MM.1S (cell line): Measurements from ENCODE around the gene RNFT2.

Source experiments
- DNase-seq: peaks from one replicate; pipeline ENCODE4 v3.0.0-alpha.2; 2015
- H2AFZ ChIP-seq: fragments of 300-600 bp; sonication (generic); 2 replicates; pipeline ENCODE4 v1.6.0; 2016; ENCODE audit warnings: antibody characterized with exemption, low read length
- H3F3A ChIP-seq: fragments of 300-600 bp; sonication (generic); 2 replicates; pipeline ENCODE4 v1.6.1; 2016; ENCODE audit warnings: mild to moderate bottlenecking, antibody characterized with exemption, low read length, moderate library complexity, mixed read lengths; ENCODE audit not compliant: insufficient read depth
- H3K27ac ChIP-seq: fragments of 300-600 bp; sonication (generic); 2 replicates; pipeline ENCODE4 v1.5.1; 2016; ENCODE audit warnings: mild to moderate bottlenecking, low read length
- H3K27me3 ChIP-seq: fragments of 300-600 bp; sonication (generic); replicated peaks from 2 replicates; pipeline ENCODE4 v1.6.0; 2016; ENCODE audit warnings: low read length; ENCODE audit not compliant: insufficient read depth
- H3K36me3 ChIP-seq: fragments of 300-600 bp; sonication (generic); replicated peaks from 2 replicates; pipeline ENCODE4 v1.6.1; 2016; ENCODE audit warnings: mild to moderate bottlenecking, low read length, mixed read lengths; ENCODE audit not compliant: insufficient read depth
- H3K4me1 ChIP-seq: fragments of 300-600 bp; sonication (generic); 2 replicates; pipeline ENCODE4 v1.6.1; 2016; ENCODE audit warnings: low read length, mixed read lengths
- H3K4me2 ChIP-seq: fragments of 300-600 bp; sonication (generic); 2 replicates; pipeline ENCODE4 v1.6.0; 2016; ENCODE audit warnings: low read depth, low read length
- H3K4me3 ChIP-seq: fragments of 300-600 bp; sonication (generic); 2 replicates; pipeline ENCODE4 v1.5.1; 2016; ENCODE audit warnings: low read length, mixed read lengths
- H3K79me2 ChIP-seq: fragments of 300-600 bp; sonication (generic); 2 replicates; pipeline ENCODE4 v1.6.1; 2016; ENCODE audit warnings: mixed run types, low read length, mixed read lengths
- H3K9ac ChIP-seq: fragments of 300-600 bp; sonication (generic); 2 replicates; pipeline ENCODE4 v1.6.1; 2016; ENCODE audit warnings: low read length, mixed read lengths
- H3K9me2 ChIP-seq: fragments of 300-600 bp; sonication (generic); replicated peaks from 2 replicates; pipeline ENCODE4 v1.6.1; 2016; ENCODE audit warnings: mild to moderate bottlenecking, low read length, mixed read lengths; ENCODE audit not compliant: insufficient read depth
- H3K9me3 ChIP-seq: fragments of 300-600 bp; sonication (generic); replicated peaks from 2 replicates; pipeline ENCODE4 v1.6.1; 2016; ENCODE audit warnings: mild to moderate bottlenecking, low read length, mixed read lengths; ENCODE audit not compliant: insufficient read depth
- H4K20me1 ChIP-seq: fragments of 300-600 bp; sonication (generic); 2 replicates; pipeline ENCODE4 v1.6.1; 2016; ENCODE audit warnings: mild to moderate bottlenecking, low read length, moderate library complexity, mixed read lengths; ENCODE audit not compliant: insufficient read depth
- EZH2 ChIP-seq: fragments of 300-600 bp; sonication (generic); optimal IDR thresholded peaks from 2 replicates; pipeline ENCODE3; 2017; ENCODE audit warnings: low read depth, mild to moderate bottlenecking, antibody characterized with exemption, low read length, mixed read lengths
- EZH2phosphoT487 ChIP-seq: fragments of 300-600 bp; sonication (generic); IDR thresholded peaks from 2 replicates; pipeline ENCODE4 v1.6.1; 2018; ENCODE audit warnings: antibody characterized with exemption, low read length
- TF ChIP-seq, protein P1 (sequence below): fragments of 300-600 bp; sonication (generic); IDR thresholded peaks from 2 replicates; pipeline ENCODE4 v1.5.1; 2016; ENCODE audit warnings: antibody characterized with exemption, low read length, mixed read lengths

The RNFT2 gene

DNA sequence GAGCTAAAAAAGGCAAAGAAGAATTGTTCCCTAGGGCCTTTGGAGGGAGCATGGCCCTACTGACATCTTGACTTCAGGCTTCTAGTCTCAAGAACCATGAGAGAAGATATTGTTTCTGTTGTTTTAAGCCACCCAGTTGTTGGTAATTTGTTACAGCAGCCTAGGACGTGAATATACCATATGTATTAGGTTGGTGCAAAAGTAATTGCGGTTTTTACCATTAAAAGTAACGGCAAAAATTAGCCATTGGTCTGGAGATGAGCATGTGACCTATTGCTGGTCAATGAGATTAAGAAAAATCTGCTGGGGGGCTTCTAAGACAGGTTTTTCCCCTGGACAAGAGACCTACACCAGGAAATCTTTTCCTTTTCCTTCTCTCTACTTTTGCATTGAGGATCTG, 152.9 kb downstream of the RNFT2 start:
- no peak overlapping the region for H3K9ac ChIP-seq
- no peak overlapping the region for H2AFZ ChIP-seq
- no peaks in the 10 kb centered on the region for H3K9me3 ChIP-seq
- H3K27ac ChIP-seq, result no peak overlapping the region
- no peaks in the 10 kb centered on the region for H3K9me2 ChIP-seq
- no peak overlapping the region for H3K4me2 ChIP-seq
- no peak overlapping the region for H3K4me3 ChIP-seq
- H3K27me3 ChIP-seq, result no peaks in the 10 kb centered on the region
- no peaks in the 10 kb centered on the region for H3F3A ChIP-seq
- no peaks in the 10 kb centered on the region for H4K20me1 ChIP-seq
- no peak for DNase-seq
- no peaks in the 10 kb centered on the region for H3K79me2 ChIP-seq
- TF ChIP-seq EZH2phosphoT487, result no peak
- TF ChIP-seq, protein P1, sequence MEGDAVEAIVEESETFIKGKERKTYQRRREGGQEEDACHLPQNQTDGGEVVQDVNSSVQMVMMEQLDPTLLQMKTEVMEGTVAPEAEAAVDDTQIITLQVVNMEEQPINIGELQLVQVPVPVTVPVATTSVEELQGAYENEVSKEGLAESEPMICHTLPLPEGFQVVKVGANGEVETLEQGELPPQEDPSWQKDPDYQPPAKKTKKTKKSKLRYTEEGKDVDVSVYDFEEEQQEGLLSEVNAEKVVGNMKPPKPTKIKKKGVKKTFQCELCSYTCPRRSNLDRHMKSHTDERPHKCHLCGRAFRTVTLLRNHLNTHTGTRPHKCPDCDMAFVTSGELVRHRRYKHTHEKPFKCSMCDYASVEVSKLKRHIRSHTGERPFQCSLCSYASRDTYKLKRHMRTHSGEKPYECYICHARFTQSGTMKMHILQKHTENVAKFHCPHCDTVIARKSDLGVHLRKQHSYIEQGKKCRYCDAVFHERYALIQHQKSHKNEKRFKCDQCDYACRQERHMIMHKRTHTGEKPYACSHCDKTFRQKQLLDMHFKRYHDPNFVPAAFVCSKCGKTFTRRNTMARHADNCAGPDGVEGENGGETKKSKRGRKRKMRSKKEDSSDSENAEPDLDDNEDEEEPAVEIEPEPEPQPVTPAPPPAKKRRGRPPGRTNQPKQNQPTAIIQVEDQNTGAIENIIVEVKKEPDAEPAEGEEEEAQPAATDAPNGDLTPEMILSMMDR, result no peak
- TF ChIP-seq EZH2, result no peak
- H3K36me3 ChIP-seq, result no peaks in the 10 kb centered on the region
- no peaks in the 10 kb centered on the region for H3K4me1 ChIP-seq

DNA sequence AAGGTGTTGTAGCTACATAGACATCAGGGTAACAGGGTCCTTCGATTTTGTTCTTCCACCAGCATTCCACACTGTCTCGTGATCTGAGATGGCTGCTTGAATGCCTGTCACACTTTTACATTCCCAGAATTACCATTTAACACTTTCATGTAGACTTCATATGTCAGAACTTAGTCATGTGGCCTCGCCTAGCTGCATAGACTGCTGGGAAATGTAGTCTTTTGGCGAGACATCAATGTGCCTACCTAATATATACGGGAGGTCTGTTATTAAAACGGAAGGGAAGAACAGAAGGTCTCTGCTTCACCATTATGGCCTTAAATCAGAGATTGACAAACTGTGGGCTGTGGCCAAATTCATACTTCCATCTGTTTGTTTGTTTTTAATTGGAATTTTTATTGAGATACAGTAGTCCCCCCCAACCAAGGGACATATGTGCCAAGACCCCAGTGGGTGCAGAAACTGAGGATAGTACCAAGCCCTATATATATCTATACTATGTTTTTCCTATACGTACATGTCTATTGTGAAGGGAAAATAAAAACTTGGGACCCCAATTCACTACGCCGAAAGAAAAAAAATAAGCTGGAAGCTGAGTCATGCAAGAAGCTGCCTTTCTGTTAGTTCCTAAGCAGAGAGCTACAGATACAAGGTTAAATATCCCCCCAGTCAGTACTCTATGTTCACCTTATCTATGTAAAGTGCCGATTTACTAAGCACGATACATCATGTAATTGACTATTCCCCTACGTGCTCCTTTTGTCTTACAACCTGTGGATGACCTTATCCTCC, 154.4 kb downstream of the RNFT2 start:
- H2AFZ ChIP-seq, result no peak overlapping the region
- DNase-seq, result no peak
- TF ChIP-seq, protein P1, result no peak
- no peak for TF ChIP-seq EZH2phosphoT487
- no peak for TF ChIP-seq EZH2

DNA sequence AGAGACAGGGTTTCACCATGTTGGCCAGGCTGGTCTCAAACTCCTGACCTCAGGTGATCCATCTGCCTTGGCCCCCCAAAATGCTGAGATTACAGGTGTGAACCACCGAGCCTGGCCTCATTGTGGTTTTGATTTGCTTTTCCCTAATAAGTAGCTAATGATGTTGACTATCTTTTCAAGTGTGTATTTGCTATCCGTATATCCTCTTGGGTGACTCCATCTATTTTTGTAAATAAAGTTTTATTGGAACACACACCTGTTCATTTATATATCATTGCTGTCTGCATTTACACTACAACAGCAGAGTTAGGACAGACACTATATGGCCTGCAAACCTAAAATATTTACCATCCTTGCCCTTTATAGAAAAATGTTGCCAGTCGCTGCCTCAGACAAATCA, 156.8 kb downstream of the RNFT2 start:
- Histone ChIP-seq H3K4me3 (no peak overlapping the region), H3F3A (no peaks in the 10 kb centered on the region), H3K4me2 (no peak overlapping the region), H3K4me1 (no peaks in the 10 kb centered on the region), H3K9me3 (no peaks in the 10 kb centered on the region), H2AFZ (no peak overlapping the region), H3K27ac (no peak overlapping the region), H3K9me2 (no peaks in the 10 kb centered on the region), H3K79me2 (no peaks in the 10 kb centered on the region), H3K36me3 (no peaks in the 10 kb centered on the region), H3K9ac (no peak overlapping the region), H3K27me3 (no peaks in the 10 kb centered on the region), H4K20me1 (no peaks in the 10 kb centered on the region)
- no peak for DNase-seq
- TF ChIP-seq EZH2 (no peak), EZH2phosphoT487 (no peak)
- TF ChIP-seq, protein P1, result no peak

More for the DNA sequence above, 154.4 kb downstream of the RNFT2 start:
- Histone ChIP-seq H3K9ac (no peak overlapping the region), H3K79me2 (no peaks in the 10 kb centered on the region), H3K27ac (no peak overlapping the region), H3K9me3 (no peaks in the 10 kb centered on the region), H3K4me3 (no peak overlapping the region), H3F3A (no peaks in the 10 kb centered on the region), H3K36me3 (no peaks in the 10 kb centered on the region), H4K20me1 (no peaks in the 10 kb centered on the region), H3K9me2 (no peaks in the 10 kb centered on the region), H3K4me1 (no peaks in the 10 kb centered on the region), H3K27me3 (no peaks in the 10 kb centered on the region), H3K4me2 (no peak overlapping the region)
